Panc1 (cell line): ENCODE measurements around the gene PCDH17.

Source experiments
- CTCF ChIP-seq: fragments of 450-650 bp; IDR thresholded peaks from 2 replicates; pipeline ENCODE4 v1.5.1; 2017; ENCODE audit warnings: mild to moderate bottlenecking
- POLR2AphosphoS5 ChIP-seq: IDR thresholded peaks from 2 replicates; pipeline ENCODE4 v1.6.1; 2012; ENCODE audit warnings: mild to moderate bottlenecking, low read depth, low read length, moderate library complexity

GRCh38 chr13:57588639-57589038 is 42.9 kb upstream of the PCDH17 start:
- no peak for TF ChIP-seq CTCF
- TF ChIP-seq POLR2AphosphoS5: no peak
